Islet of Langerhans (tissue), 1 donor: ENCODE results near the gene PRKCD.

Source experiments
- FAIRE-seq: peaks from one replicate; lab custom pipeline; 2011; peaks lifted over from hg19 to GRCh38; lab: Jason Lieb, UNC

Gene PRKCD

GRCh38 chr3:53234130-53234840 lies 73.3 kb downstream of the PRKCD start:
- FAIRE-seq: no peak

GRCh38 chr3:53234841-53235232 lies 73.8 kb downstream of the PRKCD start:
- FAIRE-seq: no peak

DNA sequence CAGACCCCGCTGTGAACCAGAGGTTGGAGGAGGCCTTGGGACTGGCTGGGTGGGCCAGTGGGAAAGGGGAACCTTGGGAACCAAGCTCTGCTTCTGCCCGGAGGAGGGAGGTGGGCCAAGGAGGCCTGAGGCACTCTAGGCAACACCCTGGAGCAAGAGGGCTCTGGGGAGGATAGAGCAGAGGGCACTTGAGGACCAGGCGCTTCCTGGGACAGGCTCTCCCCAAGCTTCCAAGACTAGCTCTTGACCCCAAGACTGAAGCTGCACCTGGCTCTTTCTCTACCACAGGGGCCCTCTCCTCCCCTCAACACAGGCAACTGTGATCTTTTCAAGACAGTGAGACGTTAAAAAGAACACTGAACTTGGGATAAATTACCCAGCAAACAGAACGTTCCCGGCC lies 74.5 kb downstream of the PRKCD start:
- no peak for FAIRE-seq

GRCh38 chr3:53236112-53236841 lies 75.3 kb downstream of the PRKCD start:
- FAIRE-seq: no peak

GRCh38 chr3:53238051-53238850 lies 77.2 kb downstream of the PRKCD start:
- peak; percentile 97 for FAIRE-seq

- no peak for FAIRE-seq
Observed at GRCh38 chr3:53238886-53239285, 77.9 kb downstream of the PRKCD start.

- no peak for FAIRE-seq
Observed at GRCh38 chr3:53239800-53240199, 78.8 kb downstream of the PRKCD start.

DNA sequence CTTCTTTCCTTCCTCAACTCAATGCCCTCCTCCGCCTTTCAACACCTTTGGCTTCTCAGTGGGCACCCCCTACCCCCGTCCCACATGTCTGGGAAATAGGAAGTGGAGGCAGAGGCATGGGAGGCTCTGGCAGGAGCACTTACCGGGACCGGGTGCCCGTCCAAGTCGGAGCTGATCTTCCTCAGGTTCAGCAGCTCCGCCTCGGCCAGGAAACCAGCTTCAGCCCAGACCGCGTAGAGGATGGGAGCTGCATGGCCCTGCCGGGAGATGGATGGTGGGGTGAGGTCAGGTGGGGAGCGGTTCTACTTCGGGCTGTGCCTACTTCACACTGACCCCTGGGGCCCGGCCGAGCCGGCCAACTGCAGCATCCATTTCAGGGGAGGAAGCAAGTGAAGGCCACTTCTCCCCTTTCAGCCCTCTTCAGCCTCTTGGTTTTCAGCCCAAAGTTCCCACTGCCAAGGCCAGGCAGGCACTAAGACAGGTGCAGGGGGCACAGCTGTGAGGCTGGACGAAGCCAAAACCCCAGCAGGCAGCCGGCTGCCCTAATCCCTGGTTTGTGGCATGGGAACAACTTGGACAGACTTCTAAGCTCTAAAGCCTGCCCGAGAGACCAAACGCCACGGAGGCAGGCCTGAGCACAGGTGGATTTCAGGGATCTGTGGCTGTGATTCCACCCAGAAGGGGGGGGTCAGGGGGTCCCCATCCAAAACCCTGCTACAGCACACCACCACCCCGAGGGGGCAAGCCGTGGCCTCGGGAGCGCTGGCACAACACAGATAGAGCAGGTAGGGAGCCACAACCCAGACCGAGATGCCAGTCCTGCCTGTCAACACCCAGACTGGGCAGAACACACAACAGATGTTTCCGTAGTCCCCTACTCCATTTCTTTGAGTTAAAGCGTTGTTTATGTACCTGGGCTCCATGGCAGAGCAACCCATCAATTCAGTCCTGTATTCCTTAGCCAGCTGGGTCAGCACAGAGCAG lies 80.3 kb downstream of the PRKCD start:
- FAIRE-seq: no peak

DNA sequence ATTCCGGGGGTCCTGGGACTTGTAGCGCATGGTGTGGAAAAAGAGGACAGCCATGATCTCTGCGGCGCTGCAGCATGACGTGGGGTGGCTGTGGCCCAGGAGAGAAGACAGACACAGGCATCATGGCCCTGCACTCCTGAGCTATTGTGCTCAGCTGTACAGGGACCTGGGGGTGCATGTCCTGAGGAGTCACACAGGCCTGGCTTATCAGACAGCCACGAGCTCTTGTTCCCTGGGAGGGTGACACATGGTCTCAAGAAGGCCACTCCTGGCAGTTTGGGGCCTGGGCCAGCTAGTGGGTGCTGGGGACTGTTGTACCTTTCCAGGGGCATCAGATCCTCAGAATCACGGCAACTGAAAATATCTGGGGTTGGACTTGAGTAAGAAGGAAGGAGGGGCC lies 81.1 kb downstream of the PRKCD start:
- FAIRE-seq: no peak
